ENCODE measurements around the gene TTC28. TPM values are rescaled to one million over a fixed set of nuclear protein-coding genes. Genes with fewer than 3 reads are reported as not detected.

The TTC28 gene
- 3.2 and 5.3 TPM in 2 replicates for total RNA-seq (2014; rRNA removed; shearing (Covaris generic))

GRCh38 chr22:28679611-28680287 is at the start of gene TTC28:
Gene TTC28, minus strand, starts transcription at chr22:28679840. Its CDS starts 117 bp downstream, at chr22:28679723.

Small RNA genes within 50 kb of the gene (small RNA-seq; reads per million reads assigned to genes)
- gene MIR5739 (not detected), gene RF00019 (not detected), gene RF00150 (not detected), gene RF02200 (not detected), gene RN7SL162P (not detected)

Other genes with a start within 250 kb of the TTC28 start
- gene CHEK2, start 62.0 kb upstream of the TTC28 start, total RNA-seq (2014; rRNA removed; shearing (Covaris generic)) = 12.0 and 16.2 TPM in 2 replicates
- gene HSCB, start 62.2 kb upstream of the TTC28 start, total RNA-seq (2014; rRNA removed; shearing (Covaris generic)) = 8.4 and 11.6 TPM in 2 replicates
- gene CCDC117, start 92.9 kb upstream of the TTC28 start, total RNA-seq (2014; rRNA removed; shearing (Covaris generic)) = 8.2 and 8.5 TPM in 2 replicates
- 162 and 229 TPM in 2 replicates for gene XBP1, start 120.7 kb upstream of the TTC28 start, total RNA-seq (2014; rRNA removed; shearing (Covaris generic))
- gene ZNRF3, start 203.7 kb upstream of the TTC28 start, total RNA-seq (2014; rRNA removed; shearing (Covaris generic)) = 4.1 and 4.8 TPM in 2 replicates